IMR-90 (cell line): Measurements from ENCODE around the gene PLCG2. TPM values are rescaled to one million over a fixed set of nuclear protein-coding genes. Genes with fewer than 3 reads are reported as not detected.

ENCODE experiments used
- ATAC-seq: fragments of 200-7000 bp; cut with Tn5 transposase; 2 replicates; pipeline ENCODE4 v1.9.1; 2020; ENCODE audit warnings: low read depth, mild to moderate bottlenecking, moderate library complexity
- BruUV-seq: library from RNA; stranded (reverse); fragments of 400-500 nt; replicated peaks from 2 replicates; lab custom pipeline; 2021; lab: Mats Ljungman, UMichigan
- CTCF ChIA-PET: fragments of 300-600 bp; formaldehyde crosslinking; extraction: SDS; loops from one replicate; lab custom pipeline; 2021; ENCODE audit warnings: antibody characterized with exemption; lab: Yijun Ruan, JAX
- POLR2A ChIA-PET: fragments of 300-600 bp; sonication (Branson Sonifier 250); formaldehyde crosslinking; loops from one replicate; lab custom pipeline; 2022; ENCODE audit warnings: antibody characterized with exemption; ENCODE audit not compliant: unreplicated experiment; lab: Charles Lee
- DNase-seq: peaks from one replicate; pipeline ENCODE4 v3.0.0; 2013
- H2AFZ ChIP-seq: replicated peaks from 2 replicates; pipeline ENCODE3; 2013; ENCODE audit warnings: low read length, mild to moderate bottlenecking; ENCODE audit not compliant: poor library complexity
- H2AK5ac ChIP-seq: 2 replicates; pipeline ENCODE4 v1.6.1; 2013; ENCODE audit warnings: low read depth, low read length, inconsistent platforms
- H2AK9ac ChIP-seq: replicated peaks from 2 replicates; pipeline ENCODE3; 2013; ENCODE audit warnings: mild to moderate bottlenecking, low read depth, low read length, moderate library complexity; ENCODE audit not compliant: poor library complexity
- H2BK120ac ChIP-seq: 2 replicates; pipeline ENCODE4 v1.6.1; 2013; ENCODE audit warnings: low read depth, low read length, inconsistent platforms
- H2BK15ac ChIP-seq: 3 replicates; pipeline ENCODE4 v1.6.1; 2013; ENCODE audit warnings: low read depth, low read length, inconsistent platforms
- H2BK20ac ChIP-seq: 2 replicates; pipeline ENCODE4 v1.6.1; 2013; ENCODE audit warnings: low read depth, mild to moderate bottlenecking, inconsistent platforms, low read length, moderate library complexity
- H2BK5ac ChIP-seq: 2 replicates; pipeline ENCODE4 v1.6.1; 2013; ENCODE audit warnings: mild to moderate bottlenecking, low read depth, low read length, inconsistent platforms; ENCODE audit not compliant: poor library complexity, severe bottlenecking
- H3K14ac ChIP-seq: replicated peaks from 2 replicates; pipeline ENCODE4 v1.6.1; 2013; ENCODE audit warnings: low read depth, low read length, inconsistent platforms
- H3K18ac ChIP-seq: 2 replicates; pipeline ENCODE4 v1.6.1; 2013; ENCODE audit warnings: low read depth, low read length, control low read depth
- H3K23ac ChIP-seq: 2 replicates; pipeline ENCODE4 v1.6.1; 2013; ENCODE audit warnings: low read depth, low read length, inconsistent platforms
- H3K27ac ChIP-seq: 2 replicates; pipeline ENCODE4 v1.5.1; 2013; ENCODE audit warnings: mild to moderate bottlenecking, control low read depth, low read length; ENCODE audit not compliant: insufficient read depth
- H3K27me3 ChIP-seq: 2 replicates; pipeline ENCODE4 v1.6.1; 2013; ENCODE audit warnings: low read length; ENCODE audit not compliant: control insufficient read depth, insufficient read depth
- H3K36me3 ChIP-seq: 2 replicates; pipeline ENCODE4 v1.6.1; 2013; ENCODE audit warnings: low read length, mixed read lengths; ENCODE audit not compliant: control insufficient read depth, insufficient read depth
- H3K4ac ChIP-seq: 2 replicates; pipeline ENCODE4 v1.6.1; 2013; ENCODE audit warnings: low read depth, low read length, inconsistent platforms
- H3K4me1 ChIP-seq: 2 replicates; pipeline ENCODE4 v1.6.1; 2013; ENCODE audit warnings: low read length, mixed read lengths; ENCODE audit not compliant: control insufficient read depth, insufficient read depth
- H3K4me2 ChIP-seq: 2 replicates; pipeline ENCODE4 v1.6.1; 2013; ENCODE audit warnings: low read depth, mild to moderate bottlenecking, control low read depth, low read length, moderate library complexity
- H3K4me3 ChIP-seq: 2 replicates; pipeline ENCODE4 v1.5.1; 2013; ENCODE audit warnings: low read depth, mild to moderate bottlenecking, control low read depth, low read length, moderate library complexity; ENCODE audit not compliant: insufficient read depth
- H3K56ac ChIP-seq: 2 replicates; pipeline ENCODE4 v1.6.1; 2013; ENCODE audit warnings: low read length, inconsistent platforms; ENCODE audit not compliant: insufficient read depth; ENCODE audit errors: extremely low read depth
- H3K79me1 ChIP-seq, 2 experiments: 2 replicates each; pipeline ENCODE4 v1.6.1; 2013; ENCODE audit warnings: low read length in 2 of 2, inconsistent platforms in 1 of 2, low read depth in 1 of 2
- H3K9ac ChIP-seq: 2 replicates; pipeline ENCODE4 v1.6.1; 2013; ENCODE audit warnings: low read depth, low read length, control low read depth
- H3K9me1 ChIP-seq: 2 replicates; pipeline ENCODE4 v1.6.1; 2013; ENCODE audit warnings: low read length, inconsistent platforms; ENCODE audit not compliant: insufficient read depth
- H3K9me3 ChIP-seq: 2 replicates; pipeline ENCODE4 v1.6.1; 2013; ENCODE audit warnings: low read length; ENCODE audit not compliant: control insufficient read depth, insufficient read depth
- H4K20me1 ChIP-seq: 2 replicates; pipeline ENCODE4 v1.6.1; 2013; ENCODE audit warnings: low read length, inconsistent platforms; ENCODE audit not compliant: insufficient read depth
- H4K5ac ChIP-seq: 2 replicates; pipeline ENCODE4 v1.6.1; 2013; ENCODE audit warnings: mild to moderate bottlenecking, low read depth, low read length, control low read depth
- H4K8ac ChIP-seq, 2 experiments: 2 replicates each; pipeline ENCODE4 v1.6.1; 2013; ENCODE audit warnings: low read depth in 2 of 2, low read length in 2 of 2, control low read depth in 1 of 2, inconsistent platforms in 1 of 2
- H4K91ac ChIP-seq: 2 replicates; pipeline ENCODE4 v1.6.1; 2013; ENCODE audit warnings: low read depth, low read length, inconsistent platforms; ENCODE audit not compliant: insufficient read depth
- BHLHE40 ChIP-seq: fragments of 150-350 bp; IDR thresholded peaks from 2 replicates; pipeline ENCODE4 v1.6.1; 2016; ENCODE audit warnings: mild to moderate bottlenecking, low read depth, low read length
- CEBPB ChIP-seq: IDR thresholded peaks from 2 replicates; pipeline ENCODE4 v1.6.1; 2012; ENCODE audit warnings: low read depth, low read length, improper control_type of control experiment
- CHD1 ChIP-seq: IDR thresholded peaks from 2 replicates; pipeline ENCODE4 v1.6.1; 2012; ENCODE audit warnings: low read depth, low read length, improper control_type of control experiment
- CTCF ChIP-seq: conservative IDR thresholded peaks from 2 replicates; pipeline ENCODE4 v1.5.1; 2012; ENCODE audit warnings: mild to moderate bottlenecking, low read depth, low read length, improper control_type of control experiment
- MAZ ChIP-seq: IDR thresholded peaks from 2 replicates; pipeline ENCODE4 v1.6.1; 2012; ENCODE audit warnings: low read depth, mild to moderate bottlenecking, low read length, improper control_type of control experiment, moderate library complexity, borderline replicate concordance
- POLR2A ChIP-seq: IDR thresholded peaks from 2 replicates; pipeline ENCODE4 v1.6.1; 2012; ENCODE audit warnings: mild to moderate bottlenecking, low read depth, low read length
- RAD21 ChIP-seq: IDR thresholded peaks from 2 replicates; pipeline ENCODE4 v1.6.1; 2012; ENCODE audit warnings: low read length, improper control_type of control experiment
- RCOR1 ChIP-seq: IDR thresholded peaks from 2 replicates; pipeline ENCODE4 v1.6.1; 2012; ENCODE audit warnings: mild to moderate bottlenecking, low read length, improper control_type of control experiment; ENCODE audit not compliant: insufficient replicate concordance
- WGBS, 2 experiments: methylation state at CpG; one replicate each; pipeline versions ENCODE4 v1.1.5 to v1.1.7; 2013; ENCODE audit warnings: missing lambda C conversion rate in 2 of 2; ENCODE audit not compliant: insufficient read length in 1 of 2; ENCODE audit errors: extremely low coverage in 2 of 2; 5-methylcytosine and 5-hydroxymethylcytosine counted together
- dilution Hi-C: fragments of 300-500 bp; cut with HindIII; formaldehyde crosslinking; loops from one replicate; pipeline ENCODE4 v1.14.3; 2018; ENCODE audit warnings: low sequenced_read_pairs; ENCODE audit not compliant: unreplicated experiment
- in situ Hi-C: fragments of 300-500 bp; cut with MboI; formaldehyde crosslinking; loops from 3 replicates; pipeline ENCODE4 v1.14.3; 2019; ENCODE audit warnings: low sequenced_read_pairs, inconsistent platforms, mixed read lengths
- intact Hi-C: fragments of 100-400 bp; cut with micrococcal nuclease; formaldehyde crosslinking; loops from 2 replicates; pipeline ENCODE4 v1.10.0; 2022
- polyA plus RNA-seq, 3 experiments: library from polyadenylated mRNA; depleted of rRNA; stranded (reverse); fragments of >200 nt; gene quantifications; 2 replicates each; pipeline ENCODE4 v1.2.3, GENCODE V29; 2012; ENCODE audit warnings: low replicate concordance in 1 of 3
- total RNA-seq: library from RNA; depleted of rRNA; stranded (reverse); fragments of >200 nt; gene quantifications from 2 replicates; pipeline ENCODE4 v1.2.3, GENCODE V29; 2012
- TF ChIP-seq, protein P1 (sequence below): fragments of 150-350 bp; IDR thresholded peaks from 2 replicates; pipeline ENCODE4 v1.6.1; 2017; ENCODE audit warnings: mild to moderate bottlenecking, antibody characterized with exemption, low read length, low read depth

The PLCG2 gene
- total and polyA plus RNA-seq, 2 of the 4 experiments (the other 2 are of a cell fraction) = 0.14 to 0.18 TPM

- no peak overlapping the region for H3K4me2 ChIP-seq
- no peak overlapping the region for H3K56ac ChIP-seq
- in situ Hi-C loops = no loop called here
- no peak overlapping the region for H3K18ac ChIP-seq
- H2BK5ac ChIP-seq = no peak overlapping the region
- H3K36me3 ChIP-seq = no peaks in the 10 kb centered on the region
- ChIA-PET POLR2A (no interaction called here), CTCF (no interaction called here)
- no peak overlapping the region for H2BK15ac ChIP-seq
- H4K8ac ChIP-seq = no peak overlapping the region
- DNase-seq = no peak
- no peak overlapping the region for H3K23ac ChIP-seq
- H3K79me1 ChIP-seq = no peaks in the 10 kb centered on the region
- intact Hi-C loops = no loop called here
- dilution Hi-C loops = no loop called here
- no peak for TF ChIP-seq CHD1
- TF ChIP-seq CEBPB = no peak
- TF ChIP-seq MAZ = no peak
- no peak for TF ChIP-seq CTCF
- no peak for TF ChIP-seq RAD21
- TF ChIP-seq, protein P1, sequence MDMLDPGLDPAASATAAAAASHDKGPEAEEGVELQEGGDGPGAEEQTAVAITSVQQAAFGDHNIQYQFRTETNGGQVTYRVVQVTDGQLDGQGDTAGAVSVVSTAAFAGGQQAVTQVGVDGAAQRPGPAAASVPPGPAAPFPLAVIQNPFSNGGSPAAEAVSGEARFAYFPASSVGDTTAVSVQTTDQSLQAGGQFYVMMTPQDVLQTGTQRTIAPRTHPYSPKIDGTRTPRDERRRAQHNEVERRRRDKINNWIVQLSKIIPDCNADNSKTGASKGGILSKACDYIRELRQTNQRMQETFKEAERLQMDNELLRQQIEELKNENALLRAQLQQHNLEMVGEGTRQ = no peak
- no peak for TF ChIP-seq RCOR1
- TF ChIP-seq POLR2A = no peak
- no peak for TF ChIP-seq BHLHE40
- no peaks in the 10 kb centered on the region for H4K20me1 ChIP-seq
- H3K9me1 ChIP-seq = no peaks in the 10 kb centered on the region
- H4K91ac ChIP-seq = no peak overlapping the region
- H2BK20ac ChIP-seq = no peak overlapping the region
- H3K4ac ChIP-seq = no peak overlapping the region
- 86% methylated on average over 3 of the region's 11 CpGs; no CpG with 5 or more reads in 1 of the 2 experiments for whole genome bisulfite sequencing, 2 experiments
- no peak overlapping the region for H3K14ac ChIP-seq
- no peak overlapping the region for H4K5ac ChIP-seq
- no peak overlapping the region for H3K4me3 ChIP-seq
- peaks cover 11% of the 10 kb centered on the region for H3K27me3 ChIP-seq
- no peaks in the 10 kb centered on the region for H3K4me1 ChIP-seq
- no peak overlapping the region for H2AFZ ChIP-seq
- H2AK5ac ChIP-seq = no peak overlapping the region
- no peak overlapping the region for H3K27ac ChIP-seq
- H2BK120ac ChIP-seq = no peak overlapping the region
- no peak for ATAC-seq
- no TSS peak for BruUV-seq
- no peak overlapping the region for H3K9ac ChIP-seq
- H3K9me3 ChIP-seq = no peaks in the 10 kb centered on the region
- no peak overlapping the region for H2AK9ac ChIP-seq
Observed at GRCh38 chr16:81765111-81765919, 13.8 kb upstream of the PLCG2 start.
